Left cardiac atrium (tissue), 4 donors: ENCODE data around the gene CNN1. TPM values are rescaled to one million over a fixed set of nuclear protein-coding genes. Genes with fewer than 3 reads are reported as not detected.

Source experiments
- ATAC-seq, 2 donors: fragments of 200-7000 bp; cut with Tn5 transposase; one replicate each; pipeline ENCODE4 v1.9.1; 2020; ENCODE audit warnings: mild to moderate bottlenecking in 2 of 2, moderate library complexity in 2 of 2
- DNase-seq: peaks from one replicate; pipeline ENCODE4 v3.0.0-alpha.2; 2020
- intact Hi-C, 2 donors: fragments of 100-400 bp; cut with DNase I; formaldehyde crosslinking; loops; one replicate each; pipeline versions ENCODE4 v1.14.1 to v1.15.1; 2022 to 2023
- long read RNA-seq: library from polyadenylated mRNA; unstranded; transcript quantifications from one replicate; pipeline ENCODE4 v2.0.0, GENCODE V29; 2021
- total RNA-seq, 2 donors: library from RNA; stranded (reverse); fragmentation: NEBNext Ultra II Directional; extraction: Animal tissue kit (Norgen Biotek cat#: 25700); gene quantifications; one replicate each; pipeline ENCODE4 v1.2.1, GENCODE V29; 2021
- donor health status: DM: no; HTN: yes; CAD: no.
- donor health status: DM: no; HTN: yes; CAD: no; lungs with severe emphysema.
- donor health status: DM: yes; HTN: yes; CAD: no.
- donor health status: Dilated cardiomyopathy.

The CNN1 gene
- 100 to 1,000 TPM; 159 to 208 TPM for total RNA-seq
- long read RNA-seq, transcript CNN1-201 (7 exons, 1,633 nt): major isoform, 103 of 152 reads
- long read RNA-seq, partial matches to known transcripts: 7 of 152 reads
- long read RNA-seq, other reads (novel, unspliced or antisense): 42 of 152 reads

DNA sequence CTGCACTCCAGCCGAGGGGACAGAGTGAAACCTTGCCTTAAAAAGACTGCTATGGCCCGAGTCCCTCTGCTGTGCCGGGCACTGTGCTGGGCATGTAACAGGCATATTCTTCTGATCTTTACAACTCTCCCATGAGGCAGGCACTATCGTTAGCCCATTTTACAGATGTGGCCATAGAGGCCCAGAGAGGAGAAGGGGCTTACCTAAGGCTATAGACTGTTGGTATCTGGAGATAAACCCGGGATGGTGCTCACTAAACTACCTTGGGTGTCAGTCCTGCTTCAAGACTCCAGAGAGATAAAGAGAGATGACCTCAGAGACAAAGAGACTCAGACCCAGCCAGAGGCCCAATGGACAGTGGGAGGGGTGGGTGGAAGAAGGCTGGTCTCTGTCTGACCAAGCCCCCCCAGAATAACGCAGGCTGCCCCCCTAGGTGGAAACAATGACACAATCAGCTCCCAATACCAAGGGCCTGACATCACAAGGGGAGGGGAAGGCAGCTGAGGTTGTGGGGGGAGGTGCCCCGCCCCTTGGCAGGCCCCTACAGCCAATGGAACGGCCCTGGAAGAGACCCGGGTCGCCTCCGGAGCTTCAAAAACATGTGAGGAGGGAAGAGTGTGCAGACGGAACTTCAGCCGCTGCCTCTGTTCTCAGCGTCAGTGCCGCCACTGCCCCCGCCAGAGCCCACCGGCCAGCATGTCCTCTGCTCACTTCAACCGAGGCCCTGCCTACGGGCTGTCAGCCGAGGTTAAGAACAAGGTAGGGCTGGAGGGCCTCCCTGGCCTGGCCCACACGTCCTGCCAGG is at the start of gene CNN1:
Gene CNN1, plus strand, starts transcription at position 620 of the 805 bp plus-strand sequence. Its CDS starts 77 bp downstream, at position 697.
- ATAC-seq (peak; percentile 56 to 78), DNase-seq (peak; percentile 83)
- intact Hi-C loops: no loop called here

DNA sequence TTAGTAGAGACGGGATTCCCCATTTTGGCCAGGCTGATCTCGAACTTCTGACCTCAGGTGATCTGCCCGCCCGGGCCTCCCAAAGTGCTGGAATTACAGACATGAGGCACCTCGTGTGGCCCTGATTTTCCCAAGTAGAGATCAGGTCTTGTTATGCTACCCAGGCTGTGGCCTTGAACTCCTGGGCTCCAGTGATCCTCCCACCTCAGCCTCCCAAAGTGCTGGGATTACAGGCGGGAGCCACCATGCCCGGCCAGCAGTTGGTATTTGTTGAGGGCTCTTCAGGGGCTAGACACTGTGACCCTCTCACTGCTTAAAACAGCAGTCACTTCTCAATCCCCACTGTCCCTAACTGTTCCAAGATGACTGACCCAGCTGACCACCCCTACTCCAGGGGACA is 49.3 kb upstream of the CNN1 start:
- DNase-seq: no peak
- intact Hi-C loops: loop anchor here in 1 of 2 donors (10.0 kb wide), 1 partner anchor 195 kb away; the partner anchor contains the start of gene TSPAN16
- ATAC-seq: no peak

GRCh38 chr19:11494634-11495285 is 43.9 kb upstream of the CNN1 start:
- DNase-seq (no peak), ATAC-seq (no peak)
- intact Hi-C loops: no loop called here

GRCh38 chr19:11495481-11495880 is 43.2 kb upstream of the CNN1 start:
- ATAC-seq: no peak
- intact Hi-C loops: no loop called here
- no peak for DNase-seq

DNA sequence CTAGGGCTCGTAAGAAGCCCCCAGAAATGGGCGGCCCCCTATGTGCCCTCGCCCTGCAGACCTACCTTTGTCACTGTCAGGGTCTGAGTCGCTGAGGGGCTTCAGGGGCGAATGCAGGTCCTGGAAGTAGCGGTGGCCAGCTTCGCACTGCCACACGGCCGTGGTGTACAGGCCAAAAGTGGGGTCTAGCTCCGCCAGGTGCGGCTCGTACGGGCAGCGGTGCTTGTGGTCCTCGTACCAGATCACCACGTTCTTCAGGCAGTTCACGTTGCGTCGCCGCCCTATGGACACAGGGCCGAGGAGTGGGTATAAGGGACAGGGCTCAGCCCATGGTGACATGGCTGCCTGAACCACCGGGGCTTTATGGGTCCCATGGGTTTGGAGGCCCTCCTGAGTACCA is 42.8 kb upstream of the CNN1 start:
- intact Hi-C loops: loop anchor here in 1 of 2 donors (1.0 kb wide), 1 partner anchor 91 kb away; no protein-coding TSS in a partner anchor
- ATAC-seq (peak in 1 of 2 donors; percentile 6), DNase-seq (no peak)

GRCh38 chr19:11496391-11497163 is 42.1 kb upstream of the CNN1 start:
- intact Hi-C loops: loop anchor here in 1 of 2 donors (1.0 kb wide), 1 partner anchor 91 kb away; no protein-coding TSS in a partner anchor
- DNase-seq: peak; percentile 72
- ATAC-seq: peak; percentile 51 to 75

GRCh38 chr19:11499220-11499726 is 39.4 kb upstream of the CNN1 start:
- ATAC-seq (no peak), DNase-seq (no peak)
- intact Hi-C loops: no loop called here

GRCh38 chr19:11499890-11500420 is 38.7 kb upstream of the CNN1 start:
- DNase-seq: no peak
- intact Hi-C loops: no loop called here

GRCh38 chr19:11504502-11505031 is 34.1 kb upstream of the CNN1 start:
- DNase-seq (no peak), ATAC-seq (no peak)
- intact Hi-C loops: no loop called here

More at GRCh38 chr19:11499890-11500420, 38.7 kb upstream of the CNN1 start:
- ATAC-seq: no peak

- intact Hi-C loops: no loop called here
- DNase-seq (peak; percentile 99), ATAC-seq (peak; percentile 96 to 97)
Observed at GRCh38 chr19:11505032-11505503, 33.6 kb upstream of the CNN1 start.

DNA sequence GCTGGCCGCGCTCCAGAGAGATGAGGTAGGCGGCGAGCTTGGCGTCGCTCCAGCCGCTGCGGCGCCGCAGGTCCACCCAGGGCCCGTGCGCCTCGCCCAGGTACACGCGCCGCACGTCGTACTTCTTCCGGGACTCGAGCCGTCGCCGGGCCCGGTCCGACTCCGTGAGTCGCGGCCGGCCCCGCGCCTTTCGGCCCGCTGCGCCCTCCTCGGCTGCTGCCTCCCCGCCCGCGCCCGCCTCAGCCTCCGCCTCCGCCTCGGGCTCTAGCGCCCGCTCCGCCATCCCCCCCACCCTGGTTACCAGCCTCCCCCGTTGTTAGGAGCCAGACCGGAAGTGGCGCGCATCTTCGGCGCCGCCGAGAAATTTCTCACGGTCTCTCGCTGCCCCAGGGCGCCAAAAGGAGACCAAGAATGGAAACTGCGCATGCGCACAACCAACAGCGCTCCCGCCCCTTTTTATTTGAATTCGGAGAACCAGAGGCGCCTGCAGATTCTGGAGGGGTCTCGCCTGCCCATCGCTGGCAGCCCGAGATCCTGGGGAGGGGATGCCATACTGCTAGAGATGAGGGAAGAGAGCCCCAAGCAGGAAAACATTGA is 33.0 kb upstream of the CNN1 start, which contains the start of gene ZNF653:
Gene ZNF653, minus strand, starts transcription at position 336 of the 597 bp plus-strand sequence. Its CDS starts 53 bp downstream, at position 283.
- ATAC-seq: peak; percentile 90 to 92
- DNase-seq: peak; percentile 94
- intact Hi-C loops: no loop called here

GRCh38 chr19:11506101-11506555 is 32.5 kb upstream of the CNN1 start:
- intact Hi-C loops: no loop called here
- peak; percentile 22 to 33 for ATAC-seq
- DNase-seq: no peak

- intact Hi-C loops: no loop called here
- ATAC-seq: no peak
- no peak for DNase-seq
Observed at GRCh38 chr19:11506967-11507366, 31.7 kb upstream of the CNN1 start.

DNA sequence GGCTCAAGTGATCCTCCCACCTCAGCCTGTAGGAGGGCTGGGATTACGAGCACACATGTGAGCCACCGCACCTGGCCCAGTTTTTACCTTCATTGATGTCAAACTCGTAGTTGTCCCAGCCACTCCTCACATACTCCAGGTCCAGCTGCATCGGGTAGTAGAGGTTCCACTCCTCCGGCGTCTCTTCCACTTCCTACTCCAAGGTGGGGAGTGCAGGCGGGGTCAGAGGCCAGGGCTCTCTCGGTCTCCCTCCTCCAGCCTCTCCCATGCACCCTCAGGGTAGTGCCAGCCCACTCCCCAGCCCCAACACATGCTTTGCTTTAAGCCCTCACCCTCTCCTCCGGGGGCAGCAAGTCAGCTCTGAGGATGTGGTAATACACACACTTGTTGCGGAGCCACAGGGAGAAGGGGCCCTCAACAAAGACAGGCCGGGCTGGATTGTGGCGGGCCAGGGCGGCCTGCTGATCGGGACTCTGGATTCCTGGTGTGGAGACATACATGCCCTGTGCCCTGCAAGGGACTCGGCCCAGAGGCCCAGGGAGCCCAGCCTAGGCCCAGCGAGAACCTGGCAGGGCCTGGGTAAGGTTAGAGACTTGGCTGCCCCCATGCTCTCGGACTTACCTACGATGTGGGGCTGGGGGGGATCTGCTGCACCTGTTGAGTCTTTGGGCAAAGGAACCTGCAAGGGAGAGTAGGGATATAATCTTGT is 31.1 kb upstream of the CNN1 start:
- ATAC-seq (no peak), DNase-seq (no peak)
- intact Hi-C loops: no loop called here

- ATAC-seq: no peak
- intact Hi-C loops: no loop called here
- no peak for DNase-seq
Observed at GRCh38 chr19:11510444-11510843, 28.2 kb upstream of the CNN1 start.

DNA sequence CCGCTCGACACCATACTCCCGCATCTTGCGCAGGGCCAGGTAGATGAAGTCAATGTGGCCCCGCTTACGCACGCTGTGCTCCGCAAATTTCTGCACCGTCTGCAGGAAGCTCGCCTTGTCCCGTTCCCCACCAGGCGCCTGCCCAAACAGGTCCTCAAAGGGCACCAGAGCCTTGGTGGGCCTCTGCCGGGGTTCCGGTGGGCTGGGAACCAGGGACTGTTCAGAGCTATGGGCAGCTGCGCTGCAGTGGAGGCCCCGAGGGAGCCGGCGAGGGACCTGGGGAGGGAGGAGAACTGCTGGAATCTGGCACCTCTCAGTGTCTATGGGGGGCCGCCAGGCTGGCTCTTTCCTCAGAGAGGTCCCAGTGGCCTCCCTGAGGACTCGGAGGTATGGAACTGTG is 24.7 kb upstream of the CNN1 start:
- intact Hi-C loops: no loop called here
- ATAC-seq: no peak
- DNase-seq: no peak

DNA sequence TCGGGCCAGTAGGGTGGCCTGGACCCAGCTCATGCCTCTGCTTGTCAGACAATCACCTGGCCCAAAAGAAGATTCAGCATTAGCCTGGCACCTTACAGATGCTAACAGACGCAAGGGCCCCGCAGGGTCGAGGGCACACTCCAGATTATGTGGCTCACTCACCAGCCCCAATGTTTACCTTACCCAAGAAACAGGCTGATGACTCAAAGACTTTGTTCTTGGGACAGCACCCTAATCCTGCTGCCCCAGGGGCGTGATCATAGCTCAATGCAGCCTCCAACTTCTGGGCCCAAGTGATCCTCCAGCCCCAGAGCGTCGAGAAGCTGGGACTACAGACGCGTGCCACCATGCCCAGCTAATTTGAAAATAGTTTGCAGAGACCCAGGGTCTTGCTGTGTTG is 19.5 kb upstream of the CNN1 start:
- DNase-seq (no peak), ATAC-seq (no peak)
- intact Hi-C loops: no loop called here
